GM19035 (cell line): ENCODE results near the gene CPNE6.
"Not testable (repeated sequence)": the region's sequence is repeated elsewhere in the genome, so short reads cannot be mapped to it uniquely, and the experiment has no call there.

ENCODE experiments used
- ATAC-seq: cut with Tn5 transposase; IDR thresholded peaks from one replicate; pipeline ENCODE4 v1.9.1; 2021; ENCODE audit not compliant: unreplicated experiment

CPNE6 gene

DNA sequence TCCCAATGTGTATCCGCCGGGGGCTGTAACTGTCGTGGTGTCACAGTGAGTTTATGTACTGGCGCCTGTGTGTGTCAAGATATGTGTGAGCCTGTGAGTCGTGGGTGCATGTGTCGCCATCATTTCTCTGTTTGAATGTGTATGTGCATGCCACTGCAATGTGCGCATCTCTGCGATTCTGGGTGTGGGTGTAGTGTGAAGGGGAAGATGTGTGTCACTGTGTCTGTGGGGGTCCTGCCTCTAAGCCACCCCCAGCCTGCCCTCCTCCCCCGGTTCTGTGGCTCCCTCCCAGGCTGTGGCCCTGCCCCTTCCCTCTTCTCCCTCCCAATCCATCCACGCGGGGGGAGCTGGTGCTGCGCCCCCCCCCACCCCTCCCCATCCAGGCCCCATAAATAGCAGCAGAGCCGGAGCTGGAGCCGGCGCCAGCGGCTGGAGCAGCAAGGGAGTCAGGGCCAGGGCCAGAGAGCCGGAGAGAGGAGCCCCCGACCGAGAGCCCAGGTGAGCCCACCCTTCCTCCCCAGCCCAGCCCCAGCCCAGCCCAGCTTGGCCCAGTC is at the start of gene CPNE6:
TSS of gene CPNE6 (plus strand) at position 419 of the 554 bp plus-strand sequence. CDS start 1,375 bp downstream, outside the sequence.
- ATAC-seq, result no peak

DNA sequence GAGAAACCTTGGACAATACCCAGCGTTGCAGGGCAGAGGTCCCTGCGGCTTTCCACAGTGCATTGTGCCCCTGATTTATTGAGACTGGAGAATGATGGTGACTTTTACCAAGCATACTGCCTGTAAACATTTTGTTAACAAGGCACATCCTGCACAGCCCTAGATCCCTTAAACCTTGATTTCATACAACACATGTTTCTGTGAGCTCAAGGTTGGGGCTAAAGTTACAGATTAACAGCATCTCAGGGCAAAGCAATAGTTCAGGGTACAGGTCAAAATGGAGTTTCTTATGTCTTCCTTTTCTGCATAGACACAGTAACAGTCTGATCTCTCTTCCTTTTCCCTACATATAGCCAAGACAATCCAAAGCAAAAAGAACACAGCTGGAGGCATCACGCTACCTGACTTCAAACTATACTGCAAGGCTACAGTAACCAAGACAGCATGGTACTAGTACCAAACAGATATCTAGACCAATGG is 46.4 kb upstream of the CPNE6 start:
- not testable (repeated sequence) for ATAC-seq

DNA sequence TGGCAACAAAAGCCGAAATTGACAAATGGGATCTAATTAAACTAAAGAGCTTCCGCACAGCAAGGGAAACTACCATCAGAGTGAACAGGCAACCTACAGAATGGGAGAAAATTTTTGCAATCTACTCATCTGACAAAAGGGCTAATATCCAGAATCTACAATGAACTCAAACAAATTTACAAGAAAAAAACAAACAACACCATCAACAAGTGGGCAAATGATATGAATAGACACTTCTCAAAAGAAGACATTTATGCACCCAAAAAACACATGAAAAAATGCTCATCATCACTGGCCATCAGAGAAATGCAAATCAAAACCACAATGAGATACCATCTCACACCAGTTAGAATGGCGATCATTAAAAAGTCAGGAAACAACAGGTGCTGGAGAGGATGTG is 41.7 kb upstream of the CPNE6 start:
- not testable (repeated sequence) for ATAC-seq

DNA sequence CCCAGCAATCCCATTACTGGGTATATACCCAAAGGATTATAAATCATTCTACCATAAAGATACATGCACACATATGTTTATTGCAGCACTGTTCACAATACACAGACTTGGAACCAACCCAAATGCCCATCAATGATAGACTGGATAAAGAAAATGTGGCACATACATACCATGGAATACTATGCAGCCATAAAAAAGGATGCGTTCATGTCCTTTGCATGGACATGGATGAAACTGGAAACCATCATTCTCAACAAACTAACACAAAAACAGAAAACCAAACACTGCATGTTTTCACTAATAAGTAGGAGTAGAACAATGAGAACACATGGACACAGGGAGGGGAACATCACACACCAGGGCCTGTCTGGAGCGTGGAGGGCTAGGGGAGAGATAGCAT is 40.0 kb upstream of the CPNE6 start:
- not testable (repeated sequence) for ATAC-seq

DNA sequence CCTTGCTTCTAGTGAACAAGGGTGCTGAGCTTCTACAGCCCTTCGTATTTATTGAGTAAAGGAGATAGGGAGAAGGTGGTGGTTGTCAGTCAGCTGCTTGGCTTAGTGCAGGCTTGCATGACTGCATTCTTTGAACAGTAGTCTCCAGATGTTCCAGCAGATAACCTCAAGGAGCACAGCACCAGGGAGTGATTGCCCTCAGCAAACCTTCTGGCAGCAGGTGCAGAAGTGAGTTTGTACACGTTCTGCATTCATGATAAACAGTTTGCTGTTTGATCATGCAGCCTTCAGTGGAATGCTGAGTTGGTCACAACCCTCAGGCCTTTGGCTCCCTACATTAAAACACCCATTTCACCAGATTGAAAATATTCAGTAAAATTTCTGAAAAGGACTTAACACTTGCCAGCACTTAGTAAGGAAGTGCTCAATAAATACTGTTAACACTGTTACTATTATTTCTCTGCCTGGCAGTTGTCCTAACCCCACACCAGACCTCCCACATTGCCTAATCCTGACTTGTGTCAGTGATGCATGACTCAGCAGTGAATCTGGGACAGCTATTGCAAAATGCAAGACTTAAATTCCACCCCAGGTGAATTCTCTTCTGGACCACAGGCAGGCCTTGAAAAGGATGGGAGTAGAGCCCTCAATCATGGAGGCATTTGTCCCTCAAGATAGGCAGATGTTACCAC is 38.5 kb upstream of the CPNE6 start:
- no peak for ATAC-seq

DNA sequence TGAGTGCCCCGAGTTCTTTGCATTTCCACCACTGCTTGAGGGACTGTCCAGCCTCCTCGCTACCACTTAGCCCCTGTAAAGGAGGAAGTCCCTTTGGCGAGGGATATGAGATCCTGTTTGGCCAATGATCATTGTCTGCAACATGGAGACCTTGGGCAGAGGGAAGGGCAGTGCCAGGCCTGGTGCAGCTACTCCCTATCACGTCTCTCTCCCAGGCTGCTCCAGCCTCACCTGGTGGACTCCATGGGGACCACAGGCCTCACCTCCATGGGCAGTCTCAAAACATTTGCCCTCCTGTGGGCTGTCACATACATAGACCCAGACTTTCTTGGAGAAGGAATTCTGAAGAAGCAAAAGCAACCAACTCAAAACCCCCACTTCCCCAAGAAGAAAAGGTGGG is 35.6 kb upstream of the CPNE6 start:
- ATAC-seq, result not testable (repeated sequence)

DNA sequence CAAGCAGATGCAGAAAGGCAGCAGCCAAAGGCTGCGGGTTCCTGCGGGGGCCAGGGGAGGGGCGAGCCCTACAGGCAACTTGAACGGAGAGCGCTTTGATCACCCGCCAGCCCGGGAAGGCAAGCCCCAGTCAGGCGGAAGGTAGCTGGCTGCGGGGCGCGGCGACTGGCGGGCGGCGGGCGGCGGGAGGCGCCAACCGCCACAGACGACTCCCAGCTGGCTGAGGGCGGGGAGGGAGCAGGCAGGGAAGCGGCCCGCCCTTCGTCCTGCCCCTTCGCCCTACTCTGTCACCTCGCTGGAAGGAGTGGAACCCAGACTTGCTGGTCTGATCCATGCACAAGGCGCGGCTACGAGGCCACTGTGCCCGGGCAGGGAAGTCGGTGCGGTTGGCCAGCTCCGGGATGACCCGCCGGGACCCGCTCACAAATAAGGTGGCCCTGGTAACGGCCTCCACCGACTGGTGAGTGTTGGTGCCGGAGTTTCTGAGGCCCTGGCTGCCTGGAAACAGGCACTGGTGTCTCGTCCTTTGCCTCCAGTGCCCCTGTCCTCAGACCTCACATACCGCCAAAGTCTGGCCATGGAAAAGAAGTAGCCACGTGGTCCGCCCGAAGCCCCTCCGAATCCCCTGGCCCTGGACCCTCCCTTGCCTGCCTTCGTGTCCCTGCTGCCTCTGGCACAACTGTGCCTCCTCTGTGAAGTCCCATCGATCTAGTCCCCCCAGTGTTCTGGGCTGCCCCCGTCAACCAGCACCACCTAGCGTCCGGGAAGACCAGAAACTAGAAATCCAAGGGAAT is 35.0 kb upstream of the CPNE6 start:
- peak; percentile 70 for ATAC-seq

DNA sequence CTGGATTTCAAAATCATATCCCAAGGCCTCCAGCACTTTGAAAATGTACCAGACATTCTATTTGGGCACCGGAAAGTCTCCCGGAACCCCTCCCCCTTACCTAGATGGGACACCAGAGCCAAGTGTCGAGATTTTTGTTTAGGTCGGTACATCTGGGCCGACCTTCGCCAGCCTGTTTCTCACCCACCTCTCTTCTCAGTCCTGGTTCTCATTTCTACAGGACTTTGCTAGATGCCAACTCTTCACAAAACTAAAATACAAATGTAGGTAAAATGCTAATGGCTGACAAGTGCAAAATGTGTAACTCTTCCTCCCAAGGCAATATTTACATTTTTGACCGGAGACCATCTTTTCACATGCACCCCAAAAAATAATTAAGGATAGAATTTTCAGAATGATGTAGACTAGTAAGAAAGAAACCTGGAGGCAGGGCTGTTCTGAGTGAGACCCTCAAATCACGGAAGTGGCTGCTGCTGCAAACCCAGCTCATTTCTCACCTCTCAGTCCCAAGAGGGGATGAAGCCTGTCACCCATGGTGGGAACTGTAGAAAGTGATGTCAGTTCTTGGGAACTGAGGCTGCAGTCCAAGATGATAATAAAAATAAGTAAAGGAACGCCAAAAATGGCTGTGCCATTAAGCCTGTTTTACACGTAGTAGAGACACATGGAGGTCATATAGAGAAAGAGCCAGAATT is 34.3 kb upstream of the CPNE6 start:
- not testable (repeated sequence) for ATAC-seq

DNA sequence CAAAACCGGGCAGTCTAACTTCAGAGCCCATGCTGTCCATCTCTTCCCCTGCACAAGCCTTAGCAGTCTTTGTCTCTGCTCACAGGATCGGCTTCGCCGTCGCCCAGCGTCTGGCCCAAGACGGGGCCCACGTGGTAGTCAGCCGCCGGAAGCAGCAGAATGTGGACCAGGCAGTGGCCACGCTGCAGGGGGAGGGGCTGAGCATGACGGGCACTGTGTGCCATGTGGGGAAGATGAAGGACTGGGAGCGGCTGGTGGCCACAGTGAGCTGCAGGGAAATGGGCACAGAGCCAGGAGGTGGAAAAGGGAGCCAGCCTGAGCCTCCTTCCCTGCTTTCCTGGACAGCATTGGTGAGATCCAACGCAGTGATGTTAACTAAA is 33.7 kb upstream of the CPNE6 start:
- ATAC-seq, result no peak

DNA sequence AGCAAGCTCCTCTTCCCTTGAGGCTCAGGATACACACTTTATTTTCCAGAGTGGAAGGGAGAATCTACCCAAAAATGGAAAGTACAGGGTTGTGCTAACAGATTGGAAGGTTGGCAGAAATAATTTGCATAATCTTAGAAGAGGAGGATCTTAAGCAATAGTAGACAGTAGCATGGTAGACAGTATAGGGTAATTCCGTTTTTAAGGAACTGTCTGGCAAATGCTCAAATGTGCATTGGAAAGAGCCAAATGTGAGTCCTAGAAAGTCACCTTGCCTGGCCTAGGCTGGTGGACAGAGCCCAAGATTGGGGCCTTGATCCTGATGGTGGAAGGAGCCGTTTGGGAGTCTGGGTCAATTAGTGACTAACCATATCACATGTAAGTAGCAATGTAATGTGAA is 32.7 kb upstream of the CPNE6 start:
- ATAC-seq, result no peak

DNA sequence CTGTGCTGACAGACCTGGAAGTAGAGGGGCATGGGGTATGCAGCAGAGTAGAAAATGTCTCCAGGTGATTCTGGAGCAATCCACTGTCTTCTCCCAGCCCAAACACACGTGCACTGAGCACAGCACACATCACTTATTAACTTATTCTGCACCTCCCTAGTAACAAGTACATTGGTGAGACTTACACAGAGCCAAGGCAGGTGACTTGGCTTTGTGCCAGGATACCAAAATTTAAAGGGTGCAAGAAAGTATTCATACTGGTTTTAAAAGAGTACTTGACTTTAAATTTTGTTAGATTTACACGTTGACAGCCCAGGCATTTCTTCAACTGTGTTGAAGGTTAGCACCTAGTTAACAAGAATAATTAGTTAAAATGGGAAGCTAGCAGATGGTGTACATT is 30.7 kb upstream of the CPNE6 start:
- no peak for ATAC-seq

DNA sequence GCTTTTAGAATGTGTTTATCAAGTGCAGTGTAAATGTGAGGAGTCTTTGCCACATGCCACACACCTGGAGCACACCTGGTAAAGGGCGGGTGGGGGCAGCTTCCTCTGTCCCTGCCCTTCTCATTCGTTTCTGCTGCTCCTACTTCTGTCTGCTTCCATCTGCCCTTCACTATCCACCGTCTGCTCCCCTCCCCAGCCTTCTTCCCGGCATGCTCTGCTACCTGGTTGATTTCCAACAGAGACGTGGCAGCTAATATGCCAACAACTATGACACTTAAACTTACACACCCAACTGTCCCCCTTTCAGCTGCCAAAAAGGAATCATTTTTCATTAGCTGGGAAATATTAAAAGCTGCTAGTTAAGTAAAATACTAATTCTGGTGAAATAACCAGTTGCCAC is 28.6 kb upstream of the CPNE6 start:
- ATAC-seq, result no peak

DNA sequence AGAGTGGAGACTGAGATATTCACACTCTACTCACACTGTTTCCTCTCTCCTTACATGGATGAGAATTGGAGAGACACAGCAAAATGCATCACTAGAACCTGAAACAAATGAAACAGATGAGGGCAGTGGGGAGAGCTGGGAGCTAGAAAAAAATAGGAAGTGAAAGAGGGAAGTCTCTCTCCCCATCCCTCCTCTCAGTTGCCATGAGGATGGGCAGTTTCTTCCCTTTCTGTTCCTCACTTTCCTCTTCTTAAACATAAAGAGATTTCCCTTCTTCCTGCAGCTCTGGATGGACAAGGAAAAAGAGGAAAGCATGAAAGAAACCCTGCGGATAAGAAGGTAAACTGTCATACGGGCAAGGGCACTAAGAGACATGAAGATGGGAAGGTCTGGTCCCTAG is 22.4 kb upstream of the CPNE6 start:
- not testable (repeated sequence) for ATAC-seq

DNA sequence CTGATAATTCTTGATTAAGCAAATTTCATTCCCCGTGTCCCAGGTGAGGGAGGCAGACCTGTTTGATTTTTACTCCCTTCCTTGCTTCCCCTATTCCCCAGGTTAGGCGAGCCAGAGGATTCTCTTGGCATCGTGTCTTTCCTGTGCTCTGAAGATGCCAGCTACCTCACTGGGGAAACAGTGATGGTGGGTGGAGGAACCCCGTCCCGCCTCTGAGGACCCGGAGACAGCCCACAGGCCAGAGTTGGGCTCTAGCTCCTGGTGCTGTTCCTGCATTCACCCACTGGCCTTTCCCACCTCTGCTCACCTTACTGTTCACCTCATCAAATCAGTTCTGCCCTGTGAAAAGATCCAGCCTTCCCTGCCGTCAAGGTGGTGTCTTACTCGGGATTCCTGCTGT is 20.6 kb upstream of the CPNE6 start:
- not testable (repeated sequence) for ATAC-seq

DNA sequence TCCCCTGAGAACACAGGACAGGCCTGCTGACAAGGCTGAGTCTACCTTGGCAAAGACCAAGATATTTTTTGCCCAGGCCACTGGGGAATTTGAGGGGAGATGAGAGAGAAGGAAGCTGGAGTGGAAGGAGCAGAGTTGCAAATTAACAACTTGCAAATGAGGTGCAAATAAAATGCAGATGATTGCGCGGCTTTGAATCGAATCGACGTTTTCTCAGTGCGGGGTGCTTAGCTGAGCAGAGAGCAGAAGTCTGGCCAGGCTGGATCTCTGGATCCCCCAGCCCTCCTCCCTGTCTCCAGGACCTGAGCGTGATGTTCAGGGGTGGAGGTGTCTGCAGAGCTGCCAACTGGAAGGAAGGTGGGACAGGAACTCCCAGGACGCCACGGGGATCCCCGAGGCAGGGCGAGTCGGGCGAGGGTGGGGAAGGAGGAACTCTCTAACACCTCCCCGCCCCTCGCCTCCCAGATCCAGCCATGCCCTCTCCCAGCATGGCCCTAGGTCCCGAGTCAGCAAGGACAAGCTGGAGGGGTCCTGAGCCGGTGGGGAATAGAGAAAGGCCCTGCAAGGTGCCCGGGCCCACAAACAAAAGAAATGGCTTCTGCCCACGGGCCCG is 20.1 kb upstream of the CPNE6 start:
- ATAC-seq, result peak; percentile 12

DNA sequence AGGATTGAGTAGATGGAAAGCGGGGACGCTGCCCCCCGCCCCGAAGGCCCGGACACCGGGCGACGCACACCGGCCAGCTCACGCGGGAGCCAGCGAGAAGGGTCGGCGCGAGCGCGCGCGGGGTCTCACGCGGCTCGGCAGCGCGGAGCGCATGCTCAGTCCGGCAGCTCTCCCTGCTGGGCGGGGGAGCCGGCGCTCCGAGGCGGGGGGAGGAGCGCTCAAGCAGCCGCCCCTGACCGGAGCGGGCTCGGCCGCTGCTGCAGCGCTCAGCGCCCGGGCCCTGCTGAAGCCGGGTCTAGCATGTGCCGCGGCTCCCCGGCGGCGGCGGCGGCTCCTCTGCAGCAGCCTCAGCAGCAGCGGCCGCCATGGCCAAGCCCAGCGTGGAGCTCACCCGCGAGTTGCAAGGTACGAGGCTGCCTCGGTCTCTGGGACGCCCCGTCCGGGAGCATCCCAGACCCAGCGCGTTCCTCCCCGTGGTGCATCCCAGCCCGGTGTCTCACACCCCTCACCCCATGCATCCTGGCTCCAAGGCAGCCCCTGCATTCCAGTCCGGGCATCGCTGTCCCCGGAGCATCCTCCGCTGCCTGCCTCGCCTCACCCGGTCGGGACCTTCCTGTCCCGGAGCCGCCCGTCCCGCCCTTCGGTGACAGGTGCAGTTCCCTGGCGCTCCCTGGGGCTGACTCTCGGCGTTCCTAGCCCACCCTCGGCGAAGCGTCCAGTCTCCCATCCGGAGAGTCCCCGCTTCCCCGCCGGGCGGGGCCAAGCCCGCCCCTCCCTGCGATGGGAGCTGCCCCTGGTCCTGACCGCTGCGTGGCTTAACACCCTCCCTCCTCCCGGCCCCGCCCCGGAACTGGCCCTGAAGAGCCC is 19.3 kb upstream of the CPNE6 start, which contains the start of gene CARMIL3:
TSS of gene CARMIL3 (plus strand) at position 221 of the 867 bp plus-strand sequence. CDS start at position 366, 145 bp downstream.
- peak; percentile 77 for ATAC-seq

DNA sequence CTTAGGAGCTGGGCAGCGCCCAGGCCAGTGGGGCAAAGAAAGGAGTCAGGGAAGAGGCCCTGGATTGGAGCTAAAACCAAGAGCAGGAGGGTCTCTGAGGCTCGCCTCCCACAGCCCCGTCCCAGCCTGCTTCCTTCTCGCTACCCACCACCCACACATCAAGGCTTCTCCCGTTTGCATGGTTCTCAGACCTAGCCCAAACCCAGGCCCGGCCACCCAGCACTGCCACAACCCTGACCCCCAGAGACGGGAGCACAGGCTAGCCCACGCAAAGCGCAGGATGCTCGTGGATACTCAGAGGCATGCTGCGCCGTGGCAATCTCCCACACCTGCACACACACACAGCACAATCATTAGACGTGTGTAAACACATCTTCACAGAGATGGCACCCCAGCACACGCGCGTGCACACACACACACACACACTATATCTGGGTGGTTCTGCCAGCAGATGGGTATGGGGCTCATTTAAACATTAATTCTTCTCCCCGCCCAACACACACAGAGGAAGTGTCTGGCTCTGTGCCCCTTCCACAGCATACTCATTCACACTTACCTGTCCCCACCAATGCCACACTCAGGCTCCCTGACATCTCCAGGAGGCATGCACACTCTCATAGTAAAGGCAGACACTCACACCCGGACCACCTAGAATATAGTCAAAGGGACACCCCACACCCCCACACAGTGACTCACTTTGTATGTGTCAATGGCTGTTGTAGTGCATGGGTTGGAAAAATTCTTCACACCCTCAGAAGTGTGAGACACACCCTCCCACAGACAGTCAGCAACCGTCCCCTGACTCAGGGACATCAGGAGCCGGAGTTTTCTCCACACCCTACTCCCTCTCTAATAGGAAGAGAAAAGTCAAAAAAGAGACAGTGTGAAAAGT is 18.5 kb upstream of the CPNE6 start:
- ATAC-seq, result no peak

DNA sequence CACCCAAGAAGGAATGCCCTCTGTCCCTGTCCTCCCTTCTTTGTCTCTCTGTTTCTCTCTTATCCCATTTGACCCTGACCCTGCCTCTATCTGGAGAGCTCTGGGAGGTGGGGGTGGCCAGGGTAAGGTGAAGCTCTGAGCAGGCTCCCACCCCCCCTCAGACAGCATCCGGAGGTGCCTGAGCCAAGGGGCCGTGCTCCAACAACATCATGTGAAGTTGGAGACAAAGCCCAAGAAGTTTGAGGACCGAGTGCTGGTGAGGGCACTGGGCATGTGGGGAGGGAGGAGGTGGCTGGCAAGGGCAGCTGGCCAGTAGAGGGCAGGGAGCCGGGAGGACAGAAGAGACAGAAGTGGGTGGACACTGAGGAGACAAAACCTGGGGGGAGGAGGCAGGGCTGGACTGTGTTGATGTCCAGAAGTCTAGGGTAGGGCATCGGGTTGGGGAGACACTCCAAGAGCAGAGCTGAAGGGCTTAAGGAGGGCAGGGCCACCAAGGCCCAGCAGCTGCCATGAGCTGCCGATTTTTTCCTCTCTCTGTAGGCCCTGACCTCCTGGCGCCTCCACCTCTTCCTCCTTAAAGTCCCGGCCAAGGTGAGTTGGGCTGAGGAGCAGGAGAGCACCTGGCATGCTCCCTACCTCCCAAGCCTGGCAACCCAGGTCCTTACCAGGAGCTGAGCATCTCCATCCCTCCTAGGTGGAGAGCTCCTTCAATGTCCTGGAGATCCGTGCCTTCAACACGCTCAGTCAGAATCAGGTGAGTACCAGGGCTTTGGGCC is 17.6 kb upstream of the CPNE6 start:
- no peak for ATAC-seq
